Thoracic aorta (tissue), 2 donors: ENCODE data around the gene CHTF18. TPM values are rescaled to one million over a fixed set of nuclear protein-coding genes. Genes with fewer than 3 reads are reported as not detected.

ENCODE experiments used
- ATAC-seq: fragments of 150-250 bp; one replicate; pipeline ENCODE4 v1.8.0; 2017; ENCODE audit warnings: low read depth; ENCODE audit not compliant: insufficient number of reproducible peaks, low FRiP score
- DNase-seq: peaks from one replicate; pipeline ENCODE4 v3.0.0-alpha.2; 2020; ENCODE audit warnings: low spot score
- H3K27ac ChIP-seq, 2 donors: fragments of 200-600 bp; sonication (generic); 1 replicate in 1 of 2; 2 replicates in 1 of 2; pipeline ENCODE4 v1.5.1; 2016; ENCODE audit warnings: mild to moderate bottlenecking in 2 of 2, moderate library complexity in 2 of 2
- H3K27me3 ChIP-seq: fragments of 200-600 bp; sonication (generic); replicated peaks from 2 replicates; pipeline ENCODE4 v1.6.0; 2016; ENCODE audit warnings: mild to moderate bottlenecking; ENCODE audit not compliant: insufficient read depth
- H3K36me3 ChIP-seq: fragments of 200-600 bp; sonication (generic); one replicate; pipeline ENCODE4 v1.5.1; 2016
- H3K4me1 ChIP-seq, 2 donors: fragments of 200-600 bp; sonication (generic); 1 replicate in 1 of 2; 2 replicates in 1 of 2; pipeline versions ENCODE4 v1.5.1 to v1.6.0; 2016; ENCODE audit warnings: low read depth in 2 of 2, mild to moderate bottlenecking in 1 of 2; ENCODE audit not compliant: control insufficient read depth in 1 of 2
- H3K4me3 ChIP-seq: fragments of 200-600 bp; sonication (generic); 2 replicates; pipeline ENCODE4 v1.5.1; 2016; ENCODE audit warnings: mild to moderate bottlenecking
- H3K9me3 ChIP-seq: fragments of 200-600 bp; sonication (generic); 2 replicates; pipeline ENCODE4 v1.5.1; 2016
- total RNA-seq, 2 donors: library from RNA; depleted of rRNA; stranded (reverse); fragments of >200 nt; gene quantifications; one replicate each; pipeline versions ENCODE4 v1.1.0 to v1.2.3, GENCODE V29; 2016
- TF ChIP-seq, protein P1 (sequence below): fragments of 200-600 bp; sonication (generic); IDR thresholded peaks from one replicate; pipeline ENCODE4 v1.5.1; 2019; ENCODE audit warnings: antibody characterized with exemption

The CHTF18 gene
- total RNA-seq, 2 donors from 2014 or later: 10.2 to 15.4 TPM

DNA sequence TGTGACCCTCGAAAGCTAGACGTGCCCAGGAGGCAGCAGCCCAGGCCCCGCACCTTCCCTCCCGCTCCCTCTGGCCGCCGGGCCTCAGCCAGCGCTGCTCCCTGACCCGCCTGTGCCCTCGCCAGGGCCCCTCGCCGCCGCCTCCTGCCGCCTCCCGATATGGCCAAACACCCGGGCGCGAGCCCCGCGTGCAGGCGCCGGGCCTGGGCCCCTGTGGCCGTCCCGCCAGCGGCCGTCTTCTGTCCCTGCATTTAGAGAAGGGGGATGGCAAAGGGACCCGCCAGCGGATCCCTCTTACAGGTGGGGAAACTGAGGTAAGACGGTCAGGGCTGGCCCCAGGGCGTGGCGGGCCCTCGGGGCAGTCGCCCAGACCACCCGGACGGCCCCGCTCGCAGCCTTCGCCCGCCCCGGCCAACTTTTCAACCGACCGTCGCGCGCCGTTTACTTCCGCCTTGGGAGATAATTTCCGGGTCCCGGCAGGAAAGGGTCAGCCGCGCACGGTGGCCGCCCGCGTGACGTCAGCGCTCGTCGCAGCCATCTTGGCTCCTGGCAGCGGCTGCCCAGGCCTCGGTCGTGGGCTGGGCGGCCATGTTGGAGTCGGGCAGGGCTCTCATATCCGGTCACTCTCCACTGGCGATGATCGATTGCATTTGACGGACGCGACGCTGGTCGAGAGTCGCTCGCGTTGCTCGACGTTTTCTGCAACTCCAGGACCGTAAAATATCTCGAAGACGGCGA lies 19.1 kb downstream of the CHTF18 start:
- H3K9me3 ChIP-seq: peaks cover 5% of the 10 kb centered on the region
- DNase-seq: peak; percentile 49
- peak overlapping the region; percentile 75 to 87 for H3K27ac ChIP-seq
- no peaks in the 10 kb centered on the region for H3K27me3 ChIP-seq
- peak overlapping the region; percentile 97 for H3K4me3 ChIP-seq
- peaks cover 0 to 4% of the 10 kb centered on the region in 2 donors for H3K4me1 ChIP-seq
- peak; percentile 62 for ATAC-seq
- H3K36me3 ChIP-seq: no peaks in the 10 kb centered on the region
- TF ChIP-seq, protein P1, sequence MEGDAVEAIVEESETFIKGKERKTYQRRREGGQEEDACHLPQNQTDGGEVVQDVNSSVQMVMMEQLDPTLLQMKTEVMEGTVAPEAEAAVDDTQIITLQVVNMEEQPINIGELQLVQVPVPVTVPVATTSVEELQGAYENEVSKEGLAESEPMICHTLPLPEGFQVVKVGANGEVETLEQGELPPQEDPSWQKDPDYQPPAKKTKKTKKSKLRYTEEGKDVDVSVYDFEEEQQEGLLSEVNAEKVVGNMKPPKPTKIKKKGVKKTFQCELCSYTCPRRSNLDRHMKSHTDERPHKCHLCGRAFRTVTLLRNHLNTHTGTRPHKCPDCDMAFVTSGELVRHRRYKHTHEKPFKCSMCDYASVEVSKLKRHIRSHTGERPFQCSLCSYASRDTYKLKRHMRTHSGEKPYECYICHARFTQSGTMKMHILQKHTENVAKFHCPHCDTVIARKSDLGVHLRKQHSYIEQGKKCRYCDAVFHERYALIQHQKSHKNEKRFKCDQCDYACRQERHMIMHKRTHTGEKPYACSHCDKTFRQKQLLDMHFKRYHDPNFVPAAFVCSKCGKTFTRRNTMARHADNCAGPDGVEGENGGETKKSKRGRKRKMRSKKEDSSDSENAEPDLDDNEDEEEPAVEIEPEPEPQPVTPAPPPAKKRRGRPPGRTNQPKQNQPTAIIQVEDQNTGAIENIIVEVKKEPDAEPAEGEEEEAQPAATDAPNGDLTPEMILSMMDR: no peak

DNA sequence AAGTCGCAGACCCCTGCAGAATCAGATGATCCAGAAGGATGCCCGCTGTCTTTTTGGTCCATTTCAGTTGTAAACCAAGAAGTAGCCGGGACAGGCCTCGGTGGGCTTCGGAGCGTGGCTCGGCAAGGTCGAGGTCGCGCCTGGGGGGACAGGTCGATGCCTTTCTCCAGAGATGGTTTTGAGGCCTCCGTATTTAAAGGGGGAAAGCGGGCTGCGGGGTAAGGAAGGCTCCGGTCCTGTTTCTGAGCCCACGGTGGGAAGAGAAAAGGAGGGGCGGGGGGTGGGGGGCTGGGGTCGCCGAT lies 19.6 kb downstream of the CHTF18 start:
- no peak for DNase-seq
- Histone ChIP-seq H3K36me3 (no peaks in the 10 kb centered on the region), H3K27me3 (no peaks in the 10 kb centered on the region), H3K9me3 (peaks cover 5% of the 10 kb centered on the region), H3K27ac (no peak overlapping the region), H3K4me1 (peaks cover 0 to 4% of the 10 kb centered on the region in 2 donors), H3K4me3 (peak overlapping the region; percentile 97)
- TF ChIP-seq, protein P1: no peak
- ATAC-seq: no peak

DNA sequence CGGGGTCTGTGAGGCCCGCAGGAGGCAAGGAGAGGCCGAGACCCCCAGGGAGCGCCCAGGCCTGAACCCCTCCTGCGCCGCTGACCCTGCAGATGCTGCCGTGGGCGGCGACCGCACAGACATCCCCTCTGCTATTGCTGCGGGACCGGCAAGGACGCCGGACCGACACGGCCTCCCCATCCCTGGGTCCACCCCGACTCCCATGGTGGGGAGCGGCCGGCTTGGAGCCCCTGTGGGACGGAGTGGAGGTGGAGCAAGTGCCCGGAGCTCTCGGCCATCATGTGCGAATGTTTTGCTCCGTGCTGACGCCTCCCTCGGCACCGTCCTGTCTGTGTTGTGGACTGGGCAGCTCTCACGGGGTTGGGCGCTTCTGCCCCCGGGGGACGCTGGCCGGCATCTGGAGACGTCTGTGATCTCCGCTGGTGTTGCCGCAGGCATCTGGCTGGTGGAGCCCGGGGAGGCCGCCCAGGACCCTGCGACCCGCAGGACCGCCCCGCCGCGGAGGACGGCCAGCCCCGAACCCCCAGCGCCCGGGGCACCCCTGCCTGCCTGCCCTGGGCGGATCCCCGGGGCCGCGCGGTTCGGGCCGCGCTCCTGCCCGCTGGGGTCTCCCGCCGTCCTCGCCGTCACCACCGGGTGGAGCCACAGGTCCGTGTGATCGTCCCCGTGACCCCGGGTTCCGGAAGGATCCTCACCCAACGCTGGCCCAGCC lies 24.9 kb downstream of the CHTF18 start:
- Histone ChIP-seq H3K4me3 (peak overlapping the region; percentile 21), H3K27me3 (no peaks in the 10 kb centered on the region), H3K4me1 (peaks cover 0 to 3% of the 10 kb centered on the region in 2 donors), H3K27ac (no peak overlapping the region), H3K9me3 (peaks cover 5% of the 10 kb centered on the region), H3K36me3 (no peaks in the 10 kb centered on the region)
- TF ChIP-seq, protein P1: no peak
- ATAC-seq (no peak), DNase-seq (no peak)

DNA sequence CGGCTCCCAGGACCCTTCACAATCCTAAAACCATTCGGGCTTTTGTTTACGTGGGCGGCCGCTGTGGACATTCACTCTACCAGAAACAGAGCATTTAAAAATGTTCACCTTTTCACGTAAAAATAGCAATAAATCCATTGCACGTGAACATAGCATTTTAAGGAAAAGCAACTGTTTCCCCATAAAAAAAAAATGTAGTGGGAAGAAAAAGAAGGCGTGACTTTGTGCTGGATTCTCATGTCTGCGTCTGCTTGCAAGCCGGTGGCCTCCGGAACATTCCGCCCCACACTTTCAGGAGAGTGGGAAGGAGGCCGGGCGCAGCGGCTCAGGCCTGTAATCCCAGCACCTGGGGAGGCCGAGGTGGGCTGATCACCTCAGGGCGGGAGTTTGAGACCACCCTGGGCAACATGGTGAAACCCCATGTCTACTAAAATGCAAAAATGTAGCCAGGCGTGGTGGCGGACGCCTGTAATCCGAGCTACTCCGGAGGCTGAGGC lies 25.5 kb downstream of the CHTF18 start:
- peaks cover 5% of the 10 kb centered on the region for H3K9me3 ChIP-seq
- H3K4me1 ChIP-seq: no peaks in the 10 kb centered on the region
- no peak overlapping the region for H3K4me3 ChIP-seq
- DNase-seq: no peak
- TF ChIP-seq, protein P1: no peak
- H3K27ac ChIP-seq: no peak overlapping the region
- H3K36me3 ChIP-seq: no peaks in the 10 kb centered on the region
- peak; percentile 23 for ATAC-seq
- H3K27me3 ChIP-seq: no peaks in the 10 kb centered on the region

DNA sequence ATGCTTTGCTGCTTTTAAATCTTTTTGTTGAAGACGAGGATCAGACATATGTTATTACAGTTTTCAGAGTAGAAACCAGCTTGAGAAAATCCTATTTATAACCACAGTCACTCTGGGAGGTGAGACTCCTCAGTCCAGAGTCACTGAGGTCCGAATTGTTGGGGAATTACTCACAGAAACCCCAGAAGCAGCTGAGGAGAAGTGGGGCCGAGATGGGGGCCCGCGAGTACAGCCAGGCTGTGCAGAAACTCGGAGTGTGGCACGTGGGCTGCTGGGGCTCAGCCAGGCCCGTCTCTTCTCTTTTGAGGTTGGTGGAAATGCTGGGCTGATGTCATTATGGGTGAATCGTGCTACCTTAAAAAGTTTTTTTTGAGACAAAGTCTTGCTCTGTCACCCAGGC lies 26.6 kb downstream of the CHTF18 start:
- Histone ChIP-seq H3K27me3 (no peaks in the 10 kb centered on the region), H3K4me1 (no peaks in the 10 kb centered on the region), H3K36me3 (no peaks in the 10 kb centered on the region), H3K4me3 (no peak overlapping the region), H3K27ac (no peak overlapping the region), H3K9me3 (peaks cover 5% of the 10 kb centered on the region)
- DNase-seq (no peak), ATAC-seq (no peak)
- TF ChIP-seq, protein P1: no peak
